Stimulated activated CD8-positive, alpha-beta memory T cell treated with anti-CD3 and anti-CD28 coated beads, Interleukin-2, amount 100 ng/mL, for 1 hour (primary cell): ENCODE data around the gene GTF2F2.

Experiments
- DNase-seq, 2 donors: peaks; one replicate each; pipeline ENCODE4 v3.0.0-alpha.2; 2020; ENCODE audit warnings: low read depth in 2 of 2

GTF2F2 gene

GRCh38 chr13:45120967-45121831 lies 889 bp downstream of the GTF2F2 start:
- no peak for DNase-seq

- no peak for DNase-seq
Measured at GRCh38 chr13:45122941-45123340, 2.6 kb downstream of the GTF2F2 start.

GRCh38 chr13:45132369-45133064 lies 12.2 kb downstream of the GTF2F2 start:
- DNase-seq: no peak

GRCh38 chr13:45133396-45134118 lies 13.2 kb downstream of the GTF2F2 start:
- DNase-seq: no peak

- DNase-seq: no peak
Measured at GRCh38 chr13:45136741-45137504, 16.6 kb downstream of the GTF2F2 start.

GRCh38 chr13:45137526-45137925 lies 17.2 kb downstream of the GTF2F2 start:
- DNase-seq: no peak

- no peak for DNase-seq
Measured at GRCh38 chr13:45138282-45138681, 18.0 kb downstream of the GTF2F2 start.

- no peak for DNase-seq
Measured at GRCh38 chr13:45141369-45141768, 21.1 kb downstream of the GTF2F2 start.

GRCh38 chr13:45142440-45143345 lies 22.4 kb downstream of the GTF2F2 start:
- DNase-seq: no peak

- DNase-seq: no peak
Measured at GRCh38 chr13:45143346-45143751, 23.0 kb downstream of the GTF2F2 start.

- no peak for DNase-seq
Measured at GRCh38 chr13:45149964-45150363, 29.7 kb downstream of the GTF2F2 start.

- no peak for DNase-seq
Measured at GRCh38 chr13:45156565-45157361, 36.5 kb downstream of the GTF2F2 start.

- no peak for DNase-seq
Measured at GRCh38 chr13:45162194-45162593, 41.9 kb downstream of the GTF2F2 start.

GRCh38 chr13:45162821-45163220 lies 42.5 kb downstream of the GTF2F2 start:
- no peak for DNase-seq

GRCh38 chr13:45166858-45167257 lies 46.5 kb downstream of the GTF2F2 start:
- DNase-seq: no peak

- no peak for DNase-seq
Measured at GRCh38 chr13:45167611-45168554, 47.6 kb downstream of the GTF2F2 start.

- DNase-seq: no peak
Measured at GRCh38 chr13:45168555-45168930, 48.2 kb downstream of the GTF2F2 start.

- DNase-seq: no peak
Measured at GRCh38 chr13:45174478-45174877, 54.2 kb downstream of the GTF2F2 start.
